Stimulated activated naive B cell treated with anti-CD40 and anti-IgM and Interleukin-4, amounts not matched to agents 10 μg/mL and 1 μg/mL and 100 μg/mL, for 72 hours (primary cell): ENCODE results near the gene LGALS1.

Source experiments
- ATAC-seq, 2 donors: fragments of 150-1000 bp; cut with Tn5 transposase; replicated peaks; 2 replicates each; pipeline ENCODE4 v1.10.0; 2021; ENCODE audit warnings: moderate library complexity in 1 of 2
- DNase-seq: peaks from one replicate; pipeline ENCODE4 v3.0.0; 2021
- H3K27ac Mint-ChIP-seq: one replicate; pipeline ENCODE4 v1.8.0; 2022; ENCODE audit warnings: mild to moderate bottlenecking, mixed read lengths
- H3K27me3 Mint-ChIP-seq, 2 donors: one replicate each; pipeline ENCODE4 v1.8.0; 2022; ENCODE audit warnings: mixed read lengths in 2 of 2
- H3K36me3 Mint-ChIP-seq, 2 donors: one replicate each; pipeline ENCODE4 v1.8.0; 2022; ENCODE audit warnings: mixed read lengths in 2 of 2, mild to moderate bottlenecking in 1 of 2
- H3K4me1 Mint-ChIP-seq, 2 donors: one replicate each; pipeline ENCODE4 v1.8.0; 2022; ENCODE audit warnings: mixed read lengths in 2 of 2, mild to moderate bottlenecking in 1 of 2
- H3K4me3 Mint-ChIP-seq, 2 donors: one replicate each; pipeline ENCODE4 v1.8.0; 2022; ENCODE audit warnings: mild to moderate bottlenecking in 2 of 2, mixed read lengths in 2 of 2, moderate library complexity in 1 of 2
- H3K9me3 Mint-ChIP-seq, 2 donors: one replicate each; pipeline ENCODE4 v1.8.0; 2022; ENCODE audit warnings: mixed read lengths in 2 of 2, mild to moderate bottlenecking in 1 of 2

Gene LGALS1

GRCh38 chr22:37725551-37726240 lies 50.3 kb downstream of the LGALS1 start:
- ATAC-seq: no peak

DNA sequence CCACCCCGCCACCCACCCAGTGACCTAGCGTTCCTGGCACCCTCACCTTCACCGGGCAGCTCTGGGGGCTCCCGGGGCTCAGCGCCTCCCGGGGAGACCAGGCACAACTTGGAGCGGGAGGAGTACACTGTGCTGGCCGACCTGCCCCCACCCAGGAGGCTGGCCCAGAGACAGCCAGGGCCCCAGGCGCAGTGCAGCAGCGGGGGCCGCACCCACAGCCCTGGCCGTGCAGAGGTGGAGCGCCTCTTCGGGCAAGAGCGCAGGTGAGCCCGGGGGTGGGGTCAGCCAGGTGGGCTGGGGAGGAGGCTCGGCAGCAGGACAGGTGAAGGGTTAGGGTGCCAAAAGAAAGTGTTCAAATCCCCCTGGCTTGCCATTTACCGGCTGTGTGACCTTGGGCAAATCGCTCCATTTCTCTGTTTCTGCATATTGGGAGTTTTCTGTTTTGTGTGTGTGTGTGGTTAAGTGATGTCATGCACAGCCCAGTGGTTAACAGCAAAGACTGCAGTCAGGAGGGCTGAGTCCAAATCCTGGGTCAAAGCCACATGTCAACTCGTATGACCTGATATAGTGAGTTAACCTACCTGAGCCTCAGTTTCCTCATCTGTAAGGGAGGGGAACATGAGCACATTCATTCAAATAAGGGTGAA lies 50.9 kb downstream of the LGALS1 start:
- Mint-ChIP-seq H3K4me1 (no peaks in the 10 kb centered on the region), H3K4me3 (no peak overlapping the region), H3K27me3 (no peaks in the 10 kb centered on the region), H3K27ac (no peak overlapping the region), H3K36me3 (peaks cover 5 to 7% of the 10 kb centered on the region in 2 donors), H3K9me3 (no peaks in the 10 kb centered on the region)
- ATAC-seq (peak in 1 of 2 donors; percentile 47), DNase-seq (no peak)

More at GRCh38 chr22:37725551-37726240, 50.3 kb downstream of the LGALS1 start:
- DNase-seq: no peak
- Mint-ChIP-seq H3K4me3 (no peak overlapping the region), H3K27ac (no peak overlapping the region), H3K4me1 (no peaks in the 10 kb centered on the region), H3K36me3 (peaks cover 5 to 7% of the 10 kb centered on the region in 2 donors), H3K27me3 (no peaks in the 10 kb centered on the region), H3K9me3 (no peaks in the 10 kb centered on the region)

- ATAC-seq (no peak), DNase-seq (no peak)
- peaks cover 3 to 9% of the 10 kb centered on the region in 2 donors for H3K4me1 Mint-ChIP-seq
- H3K9me3 Mint-ChIP-seq: no peaks in the 10 kb centered on the region
- H3K27ac Mint-ChIP-seq: no peak overlapping the region
- no peak overlapping the region for H3K4me3 Mint-ChIP-seq
- no peaks in the 10 kb centered on the region for H3K27me3 Mint-ChIP-seq
- H3K36me3 Mint-ChIP-seq: peaks cover 4 to 5% of the 10 kb centered on the region in 2 donors
Observed at GRCh38 chr22:37728620-37729019, 53.2 kb downstream of the LGALS1 start.
